ENCODE data around the gene KRTAP10-7.
"Not testable (repeated sequence)": the region's sequence is repeated elsewhere in the genome, so short reads cannot be mapped to it uniquely, and the experiment has no call there.

Gene KRTAP10-7

DNA sequence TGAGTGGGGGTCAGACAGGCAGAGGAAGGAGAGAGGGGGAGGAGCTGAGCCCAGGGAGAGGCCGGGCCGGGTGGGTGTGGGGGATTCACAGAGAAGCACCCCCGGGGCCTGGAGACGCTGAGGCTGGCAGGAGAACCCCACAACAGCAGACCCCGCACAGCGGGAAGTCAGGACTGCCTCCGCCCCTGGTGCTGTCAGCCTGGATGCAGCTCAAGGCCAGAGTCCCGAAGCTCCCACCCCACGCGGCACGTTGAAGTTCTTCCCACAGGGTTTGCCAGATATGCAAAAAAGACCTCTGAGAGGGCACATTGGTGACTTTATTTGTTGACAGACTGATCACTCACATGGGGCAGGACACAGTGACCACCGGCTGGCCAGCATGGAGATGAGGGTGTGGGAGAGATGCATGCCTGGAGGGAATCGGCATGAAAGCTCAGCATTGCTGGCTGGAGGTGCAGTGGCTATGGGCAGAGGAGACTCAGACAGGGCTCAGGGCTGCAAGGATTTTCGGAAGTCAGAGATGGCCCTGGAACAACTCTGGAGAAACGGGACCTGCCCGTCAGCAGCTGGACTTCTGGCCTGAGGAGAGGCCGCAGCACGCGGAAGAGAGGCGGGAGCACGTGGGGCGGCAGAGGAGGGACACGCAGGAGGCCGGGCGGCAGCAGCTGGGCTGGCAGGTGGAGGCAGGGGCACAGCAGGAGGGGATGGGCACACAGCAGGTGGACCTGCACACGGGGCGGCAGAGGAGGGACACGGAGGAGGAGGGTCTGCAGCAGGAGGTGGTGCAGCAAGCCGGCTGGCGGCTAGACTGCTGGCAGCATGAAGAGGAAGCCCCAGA lies 42.7 kb upstream of the KRTAP10-7 start:
- H3K27ac ChIP-seq: no peak overlapping the region
- TF ChIP-seq, protein P1, sequence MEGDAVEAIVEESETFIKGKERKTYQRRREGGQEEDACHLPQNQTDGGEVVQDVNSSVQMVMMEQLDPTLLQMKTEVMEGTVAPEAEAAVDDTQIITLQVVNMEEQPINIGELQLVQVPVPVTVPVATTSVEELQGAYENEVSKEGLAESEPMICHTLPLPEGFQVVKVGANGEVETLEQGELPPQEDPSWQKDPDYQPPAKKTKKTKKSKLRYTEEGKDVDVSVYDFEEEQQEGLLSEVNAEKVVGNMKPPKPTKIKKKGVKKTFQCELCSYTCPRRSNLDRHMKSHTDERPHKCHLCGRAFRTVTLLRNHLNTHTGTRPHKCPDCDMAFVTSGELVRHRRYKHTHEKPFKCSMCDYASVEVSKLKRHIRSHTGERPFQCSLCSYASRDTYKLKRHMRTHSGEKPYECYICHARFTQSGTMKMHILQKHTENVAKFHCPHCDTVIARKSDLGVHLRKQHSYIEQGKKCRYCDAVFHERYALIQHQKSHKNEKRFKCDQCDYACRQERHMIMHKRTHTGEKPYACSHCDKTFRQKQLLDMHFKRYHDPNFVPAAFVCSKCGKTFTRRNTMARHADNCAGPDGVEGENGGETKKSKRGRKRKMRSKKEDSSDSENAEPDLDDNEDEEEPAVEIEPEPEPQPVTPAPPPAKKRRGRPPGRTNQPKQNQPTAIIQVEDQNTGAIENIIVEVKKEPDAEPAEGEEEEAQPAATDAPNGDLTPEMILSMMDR (conservative IDR thresholded peaks at IDR 0.05): no peak
- TF ChIP-seq ZFX (IDR thresholded peaks at IDR 0.05): no peak

DNA sequence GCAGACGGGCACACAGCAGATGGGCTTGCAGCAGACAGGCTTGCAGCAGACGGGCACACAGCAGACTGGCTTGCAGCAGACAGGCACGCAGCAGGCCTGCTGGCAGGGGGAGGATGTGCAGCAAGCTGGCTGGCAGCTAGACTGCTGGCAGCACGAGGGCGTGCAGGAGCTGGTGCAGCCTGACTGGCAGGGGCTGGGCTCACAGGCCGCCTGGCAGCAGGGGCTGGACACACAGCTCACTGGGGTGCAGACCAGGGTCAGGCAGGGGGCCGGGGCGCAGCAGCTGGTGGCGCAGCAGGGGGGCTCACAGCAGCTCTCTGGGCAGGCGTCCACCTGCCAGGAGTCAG lies 42.1 kb upstream of the KRTAP10-7 start:
- not testable (repeated sequence) for H3K27ac ChIP-seq

DNA sequence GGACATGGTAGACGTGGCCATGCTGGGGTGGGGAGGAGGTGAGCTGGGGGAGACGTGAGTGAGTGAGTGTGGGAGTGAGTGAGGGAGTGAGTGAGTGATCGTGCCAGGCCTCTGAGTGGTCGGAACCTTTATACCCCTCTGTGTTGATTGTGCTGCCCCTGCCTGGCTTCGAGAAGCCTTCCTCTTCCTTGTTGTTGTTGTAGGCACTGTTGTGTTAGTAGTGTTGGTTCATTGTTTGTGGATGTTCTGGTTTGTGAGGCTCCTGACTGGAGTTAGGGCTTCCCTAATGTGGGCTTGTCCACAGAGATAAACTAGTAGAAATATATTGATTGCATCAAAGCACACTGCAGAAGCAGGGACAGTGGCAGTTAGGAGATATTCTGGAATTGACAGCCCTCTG lies 41.7 kb upstream of the KRTAP10-7 start, which contains the start of gene KRTAP10-3:
Gene KRTAP10-3, minus strand, starts transcription at position 101 of the 400 bp plus-strand sequence. Its CDS starts 80 bp downstream, at position 21.
- H3K27ac ChIP-seq: no peak within 1 kb of the TSS
- TF ChIP-seq, protein P1 (conservative IDR thresholded peaks at IDR 0.05): no peak
- TF ChIP-seq ZFX (IDR thresholded peaks at IDR 0.05): no peak

DNA sequence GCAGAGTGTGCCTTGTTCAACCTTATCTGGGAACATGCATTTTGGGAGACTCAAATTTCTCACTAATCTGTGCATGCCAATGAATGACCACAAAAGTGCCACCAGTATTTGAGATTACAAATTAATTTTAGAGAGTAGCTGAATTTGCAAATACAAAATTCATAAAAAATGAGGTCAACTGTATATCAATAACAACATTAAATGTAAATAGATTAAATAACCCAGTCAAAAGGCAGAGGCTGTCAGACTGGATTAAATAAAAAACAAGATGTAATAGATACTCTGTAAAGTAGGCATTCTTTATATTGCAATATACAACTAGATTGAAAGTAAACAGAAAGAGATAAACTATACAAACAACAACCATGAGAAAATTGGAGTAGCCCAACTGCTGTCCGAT lies 36.3 kb upstream of the KRTAP10-7 start:
- no peak overlapping the region for H3K27ac ChIP-seq
- no peak for TF ChIP-seq ZFX (IDR thresholded peaks at IDR 0.05)
- TF ChIP-seq, protein P1 (conservative IDR thresholded peaks at IDR 0.05): no peak

DNA sequence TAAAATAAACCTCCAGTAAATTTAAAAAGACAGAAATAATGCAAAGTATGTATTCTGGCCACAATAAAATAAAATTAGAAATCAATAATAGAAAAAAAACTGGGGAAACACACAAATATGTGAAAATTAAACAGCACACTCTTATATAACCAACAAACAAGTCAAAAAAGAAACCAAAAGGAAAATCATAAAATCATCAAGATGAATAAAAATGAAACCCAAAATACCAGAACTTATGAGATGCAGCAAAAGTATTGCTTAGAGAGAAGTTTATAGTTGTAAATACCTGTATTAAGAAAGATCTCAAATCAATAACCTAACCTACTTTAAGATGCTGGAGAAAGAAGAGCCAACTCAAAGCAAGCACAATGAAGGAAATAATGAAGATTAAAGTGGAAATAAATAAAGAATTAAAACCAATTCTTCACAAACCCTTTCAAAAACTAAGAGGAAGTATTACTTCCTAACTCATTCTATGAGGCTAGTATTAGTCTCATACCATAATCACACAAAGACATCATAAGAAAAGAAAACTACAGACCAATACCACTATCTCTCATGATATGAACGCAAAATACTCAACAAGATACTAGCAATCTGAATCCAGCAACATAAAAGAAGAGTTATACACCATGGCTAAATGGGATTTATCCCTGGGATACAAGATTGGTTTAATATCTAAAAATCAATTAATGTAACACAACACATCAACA lies 35.4 kb upstream of the KRTAP10-7 start:
- H3K27ac ChIP-seq: no peak overlapping the region
- TF ChIP-seq, protein P1 (conservative IDR thresholded peaks at IDR 0.05): no peak
- no peak for TF ChIP-seq ZFX (IDR thresholded peaks at IDR 0.05)

DNA sequence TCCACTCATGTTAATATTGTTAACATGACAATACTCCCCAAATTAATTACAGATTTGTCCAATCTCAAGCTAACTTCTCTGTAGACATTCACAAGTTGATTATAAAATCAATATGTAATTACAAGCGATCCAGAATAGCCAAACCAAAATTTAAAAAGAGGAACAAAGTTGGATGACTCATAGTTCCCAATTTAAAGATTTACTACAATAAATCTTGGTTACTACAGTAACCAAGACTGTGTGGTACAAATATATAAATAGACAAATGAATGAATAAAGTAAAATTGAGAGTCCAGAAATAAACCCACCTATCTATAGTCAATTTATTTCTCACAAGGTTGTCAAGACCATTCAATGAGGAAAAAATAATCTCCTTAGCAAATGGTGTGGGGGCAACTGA lies 34.0 kb upstream of the KRTAP10-7 start:
- no peak for TF ChIP-seq ZFX (IDR thresholded peaks at IDR 0.05)
- TF ChIP-seq, protein P1 (conservative IDR thresholded peaks at IDR 0.05): no peak

DNA sequence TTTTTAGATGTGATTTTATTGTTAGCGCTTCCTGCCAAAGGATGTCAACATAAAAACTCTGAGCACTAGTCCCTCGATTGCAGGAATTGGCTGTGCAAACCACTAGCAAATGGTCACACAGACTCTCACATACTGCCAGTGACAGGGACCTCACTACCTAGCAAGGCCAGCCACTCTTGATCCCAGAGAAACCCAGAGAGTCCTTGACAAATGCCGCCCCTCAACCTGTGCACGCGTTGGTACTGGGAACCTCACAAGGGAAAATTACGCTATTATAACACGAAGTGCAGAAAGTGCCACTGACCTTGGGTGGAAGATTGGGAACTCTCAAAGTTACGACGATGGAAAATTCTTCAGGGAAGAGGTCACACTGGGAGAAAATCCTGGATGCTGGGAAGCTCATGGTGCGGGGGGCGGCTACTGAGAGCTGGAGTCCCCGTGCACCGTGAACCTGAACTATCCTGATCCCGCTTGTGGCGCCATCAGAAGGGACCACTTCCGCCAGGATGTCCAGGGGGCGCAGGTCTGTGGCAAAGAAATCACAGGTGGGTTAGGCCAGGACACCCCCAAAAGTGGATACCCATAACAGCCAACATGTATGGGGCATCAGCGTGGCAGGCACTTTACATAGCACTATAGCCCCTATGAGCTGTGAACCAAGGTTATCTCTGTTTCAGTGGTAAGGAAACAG lies 32.8 kb upstream of the KRTAP10-7 start:
- TF ChIP-seq ZFX (IDR thresholded peaks at IDR 0.05): no peak
- TF ChIP-seq, protein P1 (conservative IDR thresholded peaks at IDR 0.05): no peak
- no peak overlapping the region for H3K27ac ChIP-seq

More for the DNA sequence above, 34.0 kb upstream of the KRTAP10-7 start:
- no peak overlapping the region for H3K27ac ChIP-seq
